H7 (cell line): ENCODE data around the gene RDH12. TPM values are rescaled to one million over a fixed set of nuclear protein-coding genes. Genes with fewer than 3 reads are reported as not detected.

Experiments
- DNase-seq: peaks from one replicate; pipeline ENCODE4 v3.0.0; 2012
- H3K27me3 ChIP-seq: 2 replicates; pipeline ENCODE4 v1.6.0; 2011; ENCODE audit warnings: mild to moderate bottlenecking, low read length; ENCODE audit not compliant: control insufficient read depth, insufficient read depth
- H3K36me3 ChIP-seq: replicated peaks from 2 replicates; pipeline ENCODE4 v1.5.1; 2011; ENCODE audit warnings: low read length; ENCODE audit not compliant: control insufficient read depth, insufficient read depth
- H3K4me3 ChIP-seq: 2 replicates; pipeline ENCODE4 v1.5.1; 2011; ENCODE audit warnings: low read depth, mild to moderate bottlenecking, control low read depth, low read length, moderate library complexity; ENCODE audit not compliant: insufficient read depth
- total RNA-seq: library from RNA; depleted of rRNA; stranded (reverse); fragments of >200 nt; shearing (Covaris generic); gene quantifications from 2 replicates; pipeline ENCODE4 v1.2.3, GENCODE V29; 2014

RDH12 gene
- total RNA-seq, 1 experiment from 2014 or later: 1.1 TPM

DNA sequence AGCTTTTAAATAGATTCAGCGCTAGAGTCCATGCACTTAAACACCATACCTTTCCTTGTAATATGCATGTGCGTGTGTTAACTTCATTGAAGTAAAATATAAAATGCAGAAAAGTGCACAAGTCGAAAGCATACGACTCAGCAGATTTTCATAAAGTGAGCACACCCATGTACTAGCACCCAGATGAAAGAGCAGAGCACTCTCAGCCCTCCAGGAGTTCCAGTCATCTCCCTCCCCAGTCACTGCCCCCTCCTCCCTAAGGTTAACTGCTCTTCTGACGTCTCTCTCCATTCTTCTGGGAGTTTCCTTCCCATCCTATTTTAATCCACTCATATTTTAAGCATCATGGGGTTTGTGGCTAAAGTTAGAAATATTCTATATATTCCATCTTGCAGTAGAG lies 20.2 kb downstream of the RDH12 start:
- DNase-seq: no peak
- Histone ChIP-seq H3K27me3 (no peaks in the 10 kb centered on the region), H3K36me3 (no peaks in the 10 kb centered on the region), H3K4me3 (no peak overlapping the region)

DNA sequence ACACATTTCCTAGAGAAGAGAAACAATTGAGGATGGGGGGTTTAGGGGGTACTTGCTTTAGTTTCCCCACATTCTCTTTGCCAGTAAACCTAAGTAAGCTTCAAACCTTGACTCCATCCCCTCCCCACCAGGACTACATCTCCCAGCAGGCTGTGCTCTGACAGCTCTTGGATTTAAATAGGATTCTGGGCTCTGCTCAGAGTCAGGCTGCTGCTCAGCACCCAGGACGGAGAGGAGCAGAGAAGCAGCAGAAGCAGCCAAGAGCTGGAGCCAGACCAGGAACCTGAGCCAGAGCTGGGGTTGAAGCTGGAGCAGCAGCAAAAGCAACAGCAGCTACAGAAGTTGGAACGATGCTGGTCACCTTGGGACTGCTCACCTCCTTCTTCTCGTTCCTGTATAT lies 20.6 kb downstream of the RDH12 start:
- H3K27me3 ChIP-seq: no peaks in the 10 kb centered on the region
- DNase-seq: peak; percentile 53
- no peaks in the 10 kb centered on the region for H3K36me3 ChIP-seq
- H3K4me3 ChIP-seq: no peak overlapping the region

DNA sequence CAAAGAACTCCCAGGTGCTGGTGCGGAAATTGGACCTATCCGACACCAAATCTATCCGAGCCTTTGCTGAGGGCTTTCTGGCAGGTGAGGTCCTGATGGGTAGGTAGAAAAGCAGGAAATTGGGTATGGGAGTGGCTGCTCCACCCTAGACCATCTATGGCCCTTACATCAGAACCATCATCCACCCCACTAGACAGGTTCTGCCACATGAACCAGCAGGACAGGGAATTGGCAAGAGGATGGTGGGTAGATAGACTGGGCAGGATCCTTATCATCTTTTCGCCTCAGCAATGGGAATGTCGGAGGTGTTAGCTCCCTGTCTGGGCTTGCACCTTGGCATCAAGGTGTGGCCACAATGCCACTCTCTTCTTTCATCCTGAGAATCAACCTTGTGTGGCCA lies 23.5 kb downstream of the RDH12 start:
- Histone ChIP-seq H3K27me3 (no peaks in the 10 kb centered on the region), H3K36me3 (no peaks in the 10 kb centered on the region), H3K4me3 (no peak overlapping the region)
- DNase-seq: no peak

DNA sequence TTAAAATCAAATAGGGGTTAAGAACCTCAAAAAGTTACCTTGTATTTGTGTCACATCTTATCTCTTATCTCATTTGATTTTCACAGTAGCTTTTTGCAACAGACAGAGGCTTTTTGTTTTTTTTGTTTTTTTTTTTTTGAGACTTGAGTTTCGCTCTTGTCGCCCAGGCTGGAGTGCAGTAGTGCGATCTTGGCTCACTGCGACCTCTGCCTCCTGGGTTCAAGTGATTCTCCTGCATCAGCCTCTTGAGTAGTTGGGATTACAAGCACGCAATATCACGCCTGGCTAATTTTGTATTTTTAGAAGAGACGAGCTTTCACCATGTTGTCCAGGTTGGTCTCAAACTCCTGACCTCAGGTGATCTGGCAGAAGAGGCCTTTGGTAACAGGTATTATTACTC lies 25.7 kb downstream of the RDH12 start:
- H3K36me3 ChIP-seq: no peaks in the 10 kb centered on the region
- no peak for DNase-seq
- H3K27me3 ChIP-seq: no peaks in the 10 kb centered on the region
- no peak overlapping the region for H3K4me3 ChIP-seq

DNA sequence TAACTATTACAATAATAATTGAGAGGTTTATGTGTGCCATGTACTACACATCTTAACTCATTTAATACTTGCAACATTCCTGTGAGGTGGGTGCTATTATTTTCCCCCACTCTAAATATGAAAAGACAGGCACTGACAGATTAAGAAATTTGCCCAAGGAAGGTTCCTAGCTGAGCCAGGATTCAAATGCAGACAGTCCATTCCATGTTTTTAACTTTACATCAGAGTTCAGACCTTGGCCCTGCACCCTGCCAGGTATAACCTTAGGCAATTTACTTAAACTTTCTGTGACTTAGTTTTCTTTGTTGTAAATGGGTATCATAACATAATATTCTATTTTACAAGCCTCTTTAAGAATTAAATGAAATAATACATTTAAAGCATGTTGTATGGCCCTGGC lies 26.6 kb downstream of the RDH12 start:
- Histone ChIP-seq H3K4me3 (no peak overlapping the region), H3K36me3 (no peaks in the 10 kb centered on the region), H3K27me3 (no peaks in the 10 kb centered on the region)
- DNase-seq: no peak

DNA sequence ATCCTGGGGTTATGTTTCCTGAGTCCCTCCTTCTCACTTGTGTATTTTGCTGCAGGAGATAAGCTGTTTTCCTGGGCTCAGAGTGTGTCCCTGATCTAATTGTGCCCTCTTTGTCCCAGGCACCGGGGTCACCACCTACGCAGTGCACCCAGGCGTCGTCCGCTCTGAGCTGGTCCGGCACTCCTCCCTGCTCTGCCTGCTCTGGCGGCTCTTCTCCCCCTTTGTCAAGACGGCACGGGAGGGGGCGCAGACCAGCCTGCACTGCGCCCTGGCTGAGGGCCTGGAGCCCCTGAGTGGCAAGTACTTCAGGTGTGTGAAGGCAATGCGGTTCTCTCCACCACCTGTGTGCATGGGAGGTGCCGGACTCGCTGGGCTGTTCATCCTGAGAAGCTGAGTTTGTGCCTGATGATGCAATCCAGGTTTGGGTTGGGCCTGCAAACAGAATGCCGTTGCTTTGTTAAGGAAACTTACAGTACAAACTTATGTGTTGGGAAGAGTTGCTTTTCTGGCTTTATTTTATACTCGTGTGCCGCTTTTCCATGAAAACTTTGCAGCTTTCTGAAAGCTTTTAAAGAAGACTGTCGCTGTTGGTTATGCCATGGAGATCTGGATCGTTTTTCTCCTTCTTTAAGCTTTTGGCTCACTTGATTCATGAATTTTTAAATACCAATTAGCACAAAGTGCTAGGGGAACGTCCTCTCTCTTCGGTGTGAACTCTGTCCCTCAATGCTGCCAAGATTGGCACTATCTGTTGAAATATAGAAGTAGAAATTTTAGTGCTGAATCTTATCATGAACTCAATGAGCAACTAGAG lies 27.6 kb downstream of the RDH12 start:
- Histone ChIP-seq H3K4me3 (no peak overlapping the region), H3K27me3 (no peaks in the 10 kb centered on the region), H3K36me3 (no peaks in the 10 kb centered on the region)
- peak; percentile 80 for DNase-seq

DNA sequence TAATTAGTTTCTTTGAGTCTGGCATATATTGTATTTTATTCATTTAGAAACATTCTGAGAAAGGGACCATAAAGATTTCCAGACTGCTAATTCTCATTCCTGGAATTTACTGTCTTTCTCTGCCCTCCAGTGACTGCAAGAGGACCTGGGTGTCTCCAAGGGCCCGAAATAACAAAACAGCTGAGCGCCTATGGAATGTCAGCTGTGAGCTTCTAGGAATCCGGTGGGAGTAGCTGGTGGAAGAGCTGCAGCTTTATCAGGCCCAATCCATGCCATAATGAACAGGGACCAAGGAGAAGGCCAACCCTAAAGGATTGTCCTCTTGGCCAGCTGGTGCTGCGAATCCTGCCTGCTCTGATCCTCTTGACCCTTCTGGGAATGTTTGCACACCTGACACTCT lies 31.9 kb downstream of the RDH12 start:
- no peak for DNase-seq
- H3K36me3 ChIP-seq: no peaks in the 10 kb centered on the region
- H3K27me3 ChIP-seq: no peaks in the 10 kb centered on the region
- H3K4me3 ChIP-seq: no peak overlapping the region

DNA sequence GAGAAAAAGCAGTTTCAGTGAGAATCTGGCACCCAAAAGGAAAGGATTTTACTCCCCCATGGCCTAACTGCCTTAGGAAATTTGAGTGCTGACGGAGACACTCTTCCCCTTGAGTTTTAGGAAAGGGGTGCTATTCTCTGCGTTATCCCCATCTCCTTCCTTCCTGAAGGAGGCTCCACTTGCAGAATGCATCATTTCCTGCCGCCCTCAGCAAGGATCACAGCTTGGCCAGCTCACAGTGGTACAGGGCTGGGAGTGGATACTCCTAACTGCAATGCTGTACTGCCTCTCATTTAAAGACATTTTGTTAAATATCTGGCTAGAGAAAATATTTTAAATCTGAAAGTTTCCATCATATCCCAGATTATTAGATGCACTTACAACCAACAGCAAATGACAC lies 33.0 kb downstream of the RDH12 start:
- DNase-seq: peak; percentile 50
- Histone ChIP-seq H3K27me3 (no peaks in the 10 kb centered on the region), H3K36me3 (no peaks in the 10 kb centered on the region), H3K4me3 (no peak overlapping the region)

DNA sequence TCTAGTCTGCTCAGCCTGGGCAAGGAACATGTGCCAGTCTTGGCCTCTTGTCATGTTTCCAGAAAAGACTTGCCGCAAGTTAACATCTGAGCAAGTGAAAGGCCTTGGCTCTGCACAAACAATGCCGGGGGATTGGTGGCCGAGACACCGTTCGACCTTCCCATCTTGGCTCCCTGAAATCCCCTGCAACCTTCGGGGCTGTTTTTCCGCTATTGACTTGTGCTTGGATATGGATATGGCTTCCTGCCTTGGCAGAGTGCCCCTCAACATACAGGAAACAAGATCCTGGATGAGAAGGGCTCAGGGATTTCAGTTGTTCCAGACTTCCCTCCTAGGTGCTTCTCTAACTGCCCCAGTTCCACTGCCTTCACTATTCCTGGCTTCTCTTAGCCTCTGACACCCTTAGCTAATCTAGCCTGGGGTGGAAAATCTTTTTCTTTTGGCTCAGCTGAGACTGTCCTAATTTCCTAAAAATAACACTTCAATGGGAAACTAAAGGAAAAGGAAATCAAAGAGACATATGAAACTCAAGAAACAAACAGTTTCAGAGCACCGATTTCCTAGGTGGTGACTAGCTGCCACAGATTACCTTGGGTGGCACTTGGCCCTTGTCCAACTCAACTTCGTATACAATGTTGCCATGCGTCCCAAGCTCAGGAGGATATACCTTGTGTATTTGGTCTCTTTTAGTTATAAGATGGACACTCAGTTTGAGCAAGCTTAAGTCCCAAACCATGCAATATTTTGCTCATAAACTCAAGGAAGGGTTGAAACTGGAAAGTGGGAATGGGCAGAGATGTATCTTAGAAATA lies 33.9 kb downstream of the RDH12 start:
- DNase-seq: no peak
- no peak overlapping the region for H3K4me3 ChIP-seq
- H3K36me3 ChIP-seq: no peaks in the 10 kb centered on the region
- H3K27me3 ChIP-seq: no peaks in the 10 kb centered on the region

DNA sequence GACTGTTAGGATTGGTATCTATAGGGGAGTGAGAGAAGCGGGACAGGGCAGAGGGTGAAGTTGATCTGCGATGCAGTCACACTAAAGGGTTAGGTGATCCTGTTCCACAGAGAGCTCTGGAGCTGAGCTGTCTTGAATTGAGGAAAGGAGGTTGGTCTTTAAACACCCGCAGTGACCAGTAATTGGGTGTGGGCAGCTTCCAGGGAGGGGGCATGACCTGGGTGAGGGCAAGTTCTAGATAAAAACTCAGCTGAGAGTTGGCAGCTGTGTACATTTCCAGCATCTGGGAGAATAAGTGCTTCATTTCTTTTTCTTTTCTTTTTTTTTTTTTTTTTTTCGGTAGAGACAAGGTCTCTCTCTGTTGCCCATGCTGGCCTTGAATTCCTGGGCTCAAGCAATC lies 35.1 kb downstream of the RDH12 start:
- H3K27me3 ChIP-seq: no peaks in the 10 kb centered on the region
- DNase-seq: no peak
- no peak overlapping the region for H3K4me3 ChIP-seq
- H3K36me3 ChIP-seq: no peaks in the 10 kb centered on the region

DNA sequence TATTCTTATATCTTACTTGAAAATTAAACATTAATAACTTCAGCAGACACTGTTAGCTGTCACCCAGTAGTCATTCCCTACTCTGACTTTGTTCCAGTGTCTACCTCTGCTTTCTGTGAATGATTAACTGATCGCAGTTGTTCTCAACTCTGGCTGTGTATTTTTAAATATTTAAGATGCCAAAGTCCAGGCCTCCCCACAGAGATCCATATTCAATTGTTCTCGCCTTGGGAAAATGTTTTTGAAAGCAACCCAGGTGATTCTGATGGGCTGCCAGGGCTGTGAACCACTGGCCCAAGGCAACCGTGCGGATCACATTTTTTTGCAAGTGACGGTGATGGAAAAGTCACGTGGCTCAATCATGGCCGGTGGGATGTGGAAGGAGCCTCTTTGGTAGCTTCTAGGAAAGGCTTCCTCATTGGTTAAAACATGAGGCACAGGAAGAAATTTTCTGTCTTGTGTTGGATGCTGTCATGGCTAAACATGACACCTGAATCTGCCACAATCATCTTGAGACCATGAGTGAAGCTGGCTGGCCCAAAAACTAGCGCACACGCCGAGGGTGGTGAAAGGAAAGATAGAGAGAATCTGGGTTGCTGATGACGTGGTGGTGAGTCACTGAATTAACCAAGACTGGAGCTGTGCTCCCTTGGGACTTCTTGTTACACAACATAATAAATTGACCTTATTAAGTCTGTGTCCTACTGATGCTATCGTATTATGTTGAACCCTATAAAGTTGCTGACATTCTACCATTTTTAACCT lies 37.2 kb downstream of the RDH12 start:
- H3K4me3 ChIP-seq: no peak overlapping the region
- no peak for DNase-seq

DNA sequence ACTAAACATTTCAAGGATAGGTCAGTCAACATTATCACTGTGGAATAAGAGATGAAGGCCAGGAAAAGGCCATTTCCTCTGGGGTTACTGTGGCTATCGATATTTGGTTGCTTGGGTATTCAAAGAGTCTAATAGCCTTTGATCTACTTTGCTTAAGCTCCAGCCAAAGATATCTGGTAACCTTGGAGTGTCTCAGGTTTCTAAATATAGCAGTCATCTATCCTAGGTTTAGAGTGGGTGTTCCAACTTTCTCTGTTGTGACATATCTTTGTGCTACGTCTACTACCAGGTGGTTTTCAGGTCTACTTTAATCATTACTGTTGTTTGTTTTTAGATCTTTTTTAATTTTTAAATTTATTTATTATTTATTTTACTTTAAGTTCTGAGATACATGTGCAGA lies 42.4 kb downstream of the RDH12 start:
- DNase-seq: no peak
- Histone ChIP-seq H3K4me3 (no peak overlapping the region), H3K27me3 (no peaks in the 10 kb centered on the region), H3K36me3 (peaks cover 2% of the 10 kb centered on the region; the same call in 1 of the 2 replicates)

More for the DNA sequence above, 37.2 kb downstream of the RDH12 start:
- H3K27me3 ChIP-seq: no peaks in the 10 kb centered on the region
- H3K36me3 ChIP-seq: no peaks in the 10 kb centered on the region

DNA sequence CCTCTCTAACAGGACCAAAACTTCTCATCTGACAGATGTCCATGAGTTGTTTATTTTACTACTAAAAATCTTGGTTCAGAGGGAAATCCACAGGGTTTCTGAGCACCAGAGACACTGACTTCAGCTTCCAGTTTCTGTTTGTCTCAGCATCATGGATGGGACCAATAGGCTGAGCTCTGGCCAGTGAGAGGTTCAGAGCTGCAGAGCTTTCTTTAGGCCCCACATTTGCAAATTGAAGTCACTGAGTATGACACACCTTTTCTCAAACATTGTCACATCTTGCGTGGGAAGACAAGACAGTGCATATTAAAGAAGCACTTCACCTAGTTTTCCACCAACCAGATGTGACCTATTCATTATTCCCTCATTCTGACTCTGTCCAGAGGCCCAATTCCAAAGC lies 45.2 kb downstream of the RDH12 start:
- Histone ChIP-seq H3K36me3 (peaks cover 10% of the 10 kb centered on the region), H3K27me3 (no peaks in the 10 kb centered on the region), H3K4me3 (no peak overlapping the region)
- no peak for DNase-seq

DNA sequence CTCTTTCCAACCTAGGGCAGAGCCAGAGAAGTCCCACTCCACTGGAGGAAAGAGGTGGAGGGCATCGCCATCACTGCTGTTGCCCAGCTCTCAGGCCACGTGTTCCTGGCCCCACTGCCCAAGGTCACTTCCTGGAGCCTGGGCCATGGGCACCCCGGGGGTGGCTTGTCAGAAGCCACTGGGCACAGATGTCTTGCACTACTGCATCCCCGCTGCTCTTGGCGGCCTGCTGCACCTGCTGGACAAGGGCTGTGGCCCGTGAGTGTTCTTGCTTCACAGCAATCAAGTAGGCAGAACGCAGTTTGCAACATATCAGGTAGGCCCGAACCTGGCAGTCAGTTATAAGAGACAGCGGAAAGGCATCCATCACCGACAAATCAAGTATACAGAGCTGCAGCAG lies 46.6 kb downstream of the RDH12 start:
- Histone ChIP-seq H3K27me3 (no peaks in the 10 kb centered on the region), H3K4me3 (no peak overlapping the region), H3K36me3 (peaks cover 12% of the 10 kb centered on the region)
- DNase-seq: no peak
